AG08395 (cell line): ENCODE data around the gene HS6ST1.

Experiments
- DNase-seq: peaks from one replicate; pipeline ENCODE4 v3.0.0; 2012; ENCODE audit warnings: mixed read lengths, low spot score

HS6ST1 gene, protein sequence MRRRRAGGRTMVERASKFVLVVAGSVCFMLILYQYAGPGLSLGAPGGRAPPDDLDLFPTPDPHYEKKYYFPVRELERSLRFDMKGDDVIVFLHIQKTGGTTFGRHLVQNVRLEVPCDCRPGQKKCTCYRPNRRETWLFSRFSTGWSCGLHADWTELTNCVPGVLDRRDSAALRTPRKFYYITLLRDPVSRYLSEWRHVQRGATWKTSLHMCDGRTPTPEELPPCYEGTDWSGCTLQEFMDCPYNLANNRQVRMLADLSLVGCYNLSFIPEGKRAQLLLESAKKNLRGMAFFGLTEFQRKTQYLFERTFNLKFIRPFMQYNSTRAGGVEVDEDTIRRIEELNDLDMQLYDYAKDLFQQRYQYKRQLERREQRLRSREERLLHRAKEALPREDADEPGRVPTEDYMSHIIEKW

DNA sequence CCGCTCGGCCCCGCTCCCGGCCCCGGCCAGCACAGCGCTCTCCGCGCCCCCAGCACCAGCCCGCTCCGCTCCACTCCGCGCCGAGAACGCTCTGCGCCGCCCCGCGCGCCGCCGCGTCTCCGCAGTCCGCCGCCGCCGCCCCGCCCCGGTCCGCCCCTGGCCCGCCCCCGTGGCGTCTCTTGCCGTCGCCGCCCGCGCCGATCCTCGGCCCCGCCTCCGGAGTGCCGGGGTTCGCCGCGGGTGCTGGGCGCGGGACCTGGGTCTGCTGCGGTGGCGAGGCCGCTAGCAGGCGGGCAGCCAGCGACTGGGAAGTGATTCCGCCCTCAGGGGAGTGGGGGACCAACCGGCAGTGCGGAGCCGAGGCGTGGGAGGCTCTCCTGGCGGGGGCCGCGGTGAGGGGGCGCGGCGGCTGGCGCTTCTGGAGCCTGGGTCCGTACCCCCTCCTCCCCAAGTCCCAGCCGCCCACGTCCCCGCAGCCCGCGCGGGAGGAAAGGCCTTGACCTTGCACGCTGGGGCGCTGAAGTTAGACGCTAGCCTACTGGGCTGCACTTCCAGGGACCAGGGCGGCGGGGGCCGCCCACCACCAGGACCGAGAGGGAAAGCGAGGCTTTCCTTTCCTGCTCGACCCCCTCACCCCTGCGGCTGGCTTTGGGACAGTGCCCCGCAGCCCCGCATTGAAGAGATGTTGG lies at the start of gene HS6ST1:
TSS of gene HS6ST1 (minus strand) at position 93 of the 689 bp plus-strand sequence. CDS start 305 bp downstream, outside the sequence.
- peak; percentile 87 for DNase-seq

DNA sequence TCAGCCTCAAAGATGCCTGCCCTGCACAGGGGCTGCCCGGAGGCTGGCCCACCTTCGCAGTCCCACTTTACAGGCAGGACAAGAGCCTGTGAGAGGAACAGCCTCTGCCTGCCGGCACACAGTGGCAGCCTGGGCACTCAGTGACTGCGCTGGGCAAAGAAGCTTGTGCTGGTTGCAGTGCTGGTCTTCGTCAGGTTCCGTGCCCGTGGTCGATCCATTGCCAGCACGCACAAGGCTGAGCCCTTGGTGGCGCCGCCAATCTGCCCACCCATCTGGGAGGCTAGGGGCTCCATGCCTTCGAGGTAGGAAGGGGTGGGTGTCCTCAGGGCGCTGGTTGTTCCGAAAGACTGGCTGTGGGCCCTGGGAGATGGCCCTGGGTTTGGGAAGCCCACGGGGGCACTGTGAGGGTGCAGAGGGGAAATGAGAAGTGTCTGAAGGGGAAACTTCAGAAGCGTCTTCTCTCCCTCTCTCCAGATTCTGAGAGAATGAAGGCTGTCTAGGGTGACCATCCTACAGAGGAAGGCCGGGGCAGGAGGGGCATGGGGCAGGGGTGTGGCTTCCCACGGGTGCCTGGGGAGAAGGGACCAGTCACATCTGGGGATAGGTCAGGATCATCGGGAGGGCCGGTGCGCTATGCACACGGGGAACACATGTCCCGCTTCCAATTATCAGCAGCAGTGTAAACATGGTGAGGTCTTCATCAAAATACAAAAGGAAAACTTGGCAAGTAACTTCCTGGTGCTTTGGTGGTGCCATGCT lies 49.1 kb upstream of the HS6ST1 start:
- DNase-seq: no peak

DNA sequence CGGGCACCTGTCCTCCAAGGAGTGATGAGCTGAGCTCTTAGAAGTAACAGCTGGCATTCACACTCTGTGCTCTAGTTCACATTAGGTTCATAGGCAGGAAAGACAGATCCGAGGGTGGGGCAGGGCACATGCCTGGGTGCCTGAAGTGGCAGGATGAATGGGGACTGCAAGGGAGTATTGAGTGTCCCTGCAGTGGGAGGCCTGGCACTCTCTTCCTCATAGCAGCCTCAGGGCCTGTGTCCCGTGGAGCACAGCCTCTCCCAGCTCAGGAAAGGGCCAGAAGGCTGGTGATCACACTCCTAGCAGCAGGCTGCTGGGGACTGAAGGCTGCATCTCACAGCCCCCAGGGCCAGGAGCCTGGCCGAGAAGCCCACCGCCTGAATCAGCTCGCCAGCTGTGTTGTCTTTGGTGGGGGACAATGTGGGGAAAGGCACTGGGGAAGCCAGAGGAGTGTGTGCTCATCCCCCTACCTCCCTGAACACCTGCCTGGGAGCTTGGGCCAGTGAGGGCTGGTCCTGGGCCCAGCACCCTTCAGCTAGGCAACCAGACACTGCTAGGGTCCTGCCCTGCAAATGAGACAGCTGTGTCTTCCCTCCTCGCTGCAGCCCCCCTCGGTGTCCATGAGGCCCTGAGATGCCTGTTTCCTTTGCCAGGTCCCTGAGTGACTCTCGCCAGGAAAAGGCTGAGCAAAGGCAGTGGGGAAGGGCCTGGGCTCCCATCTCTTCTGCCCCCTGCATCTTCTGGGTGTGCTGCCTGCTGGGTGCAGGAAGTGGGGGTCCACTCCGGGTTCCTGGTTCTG lies 48.2 kb upstream of the HS6ST1 start:
- no peak for DNase-seq

DNA sequence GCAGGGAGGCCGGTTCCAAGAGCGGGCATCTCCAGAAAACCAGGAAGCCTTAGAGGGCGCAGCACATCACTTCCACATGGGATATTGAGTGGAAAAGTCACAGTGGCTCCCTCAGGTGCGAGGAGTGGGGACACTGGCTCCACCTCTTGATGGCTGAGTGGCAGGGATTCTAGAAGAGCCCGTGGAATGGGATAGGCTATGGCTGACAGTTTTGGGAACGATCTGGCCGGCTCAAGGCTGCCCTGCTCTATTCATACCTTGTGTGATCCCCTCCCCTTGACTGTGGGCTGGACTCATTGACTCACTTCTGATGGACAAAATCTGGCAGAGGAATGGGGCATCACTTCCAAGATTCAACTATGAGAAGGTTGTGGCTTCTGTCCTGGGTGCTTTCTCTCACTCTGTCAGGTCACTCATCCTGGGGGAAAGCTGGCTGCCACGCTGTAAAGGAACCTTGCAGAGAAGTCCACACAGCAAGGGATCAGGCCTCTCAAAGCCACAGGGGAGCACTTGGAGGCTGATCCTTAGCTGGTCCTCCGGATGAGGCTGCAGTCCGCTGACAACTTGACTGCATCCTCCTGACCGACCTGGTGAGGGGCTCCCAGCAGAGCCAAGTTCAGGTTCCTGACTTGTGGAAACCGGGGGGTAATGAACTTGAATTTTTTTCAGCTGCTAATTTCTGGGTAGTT lies 46.7 kb upstream of the HS6ST1 start:
- no peak for DNase-seq

DNA sequence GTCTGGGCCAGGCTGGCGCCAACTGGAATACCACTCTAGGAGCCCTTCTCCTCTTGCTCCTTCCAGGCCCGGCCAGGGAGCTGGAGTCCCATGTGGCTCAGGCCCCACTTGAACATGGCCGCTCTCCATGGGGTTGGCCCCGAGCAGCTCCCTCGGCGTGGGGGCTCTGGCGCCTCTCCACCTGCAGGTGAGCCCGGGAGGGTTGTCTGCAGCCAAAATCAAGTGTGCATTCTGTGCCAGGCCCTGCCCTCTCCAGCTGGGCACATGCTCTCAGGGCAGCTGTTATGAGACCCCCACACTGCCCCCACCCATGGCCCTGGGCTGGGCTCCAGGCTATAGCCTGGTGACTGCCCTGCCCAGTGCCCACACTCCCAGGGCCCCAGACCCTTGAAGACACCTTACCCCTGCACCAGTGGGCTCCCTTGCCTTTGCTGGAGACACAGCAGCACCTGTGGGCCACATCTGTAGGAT lies 45.8 kb upstream of the HS6ST1 start:
- DNase-seq: no peak

DNA sequence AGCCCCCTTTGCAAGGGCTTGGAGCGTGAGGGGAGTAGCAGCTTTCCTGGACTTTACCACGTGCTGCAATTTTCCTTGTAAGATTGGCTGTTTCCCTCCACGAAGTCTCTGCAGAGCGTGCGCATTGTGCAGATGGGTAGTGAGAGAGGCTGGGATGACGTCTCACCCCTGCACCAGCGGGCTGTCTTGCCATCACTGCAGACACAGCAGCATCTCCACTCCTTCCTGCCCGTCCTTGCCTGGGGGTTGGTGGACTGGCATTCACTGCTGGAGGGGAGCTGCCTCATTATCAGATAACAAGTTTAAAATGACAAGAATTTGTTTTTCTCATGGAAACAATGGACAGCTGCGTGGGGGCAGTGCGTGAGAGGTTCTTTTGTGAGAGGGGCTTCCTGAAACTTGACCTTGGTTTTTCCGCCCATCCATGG lies 45.3 kb upstream of the HS6ST1 start:
- DNase-seq: no peak

DNA sequence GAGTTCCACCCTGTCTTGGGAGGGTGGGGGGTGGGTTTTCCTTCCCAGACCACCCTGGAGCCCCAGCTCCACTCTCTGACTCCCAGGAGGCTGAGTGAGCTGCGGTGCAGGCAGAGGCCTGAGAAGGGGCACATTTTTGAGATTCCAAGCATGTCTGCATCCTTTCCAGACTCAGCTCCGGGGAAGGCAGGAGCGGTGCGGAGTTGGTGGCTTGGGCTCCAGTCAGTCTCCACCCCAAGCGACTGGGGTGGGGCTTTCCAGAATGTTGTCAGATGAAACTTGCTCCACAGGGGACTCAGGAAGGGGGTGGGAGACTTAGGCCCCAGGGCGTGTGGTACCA lies 44.2 kb upstream of the HS6ST1 start:
- DNase-seq: peak; percentile 91

DNA sequence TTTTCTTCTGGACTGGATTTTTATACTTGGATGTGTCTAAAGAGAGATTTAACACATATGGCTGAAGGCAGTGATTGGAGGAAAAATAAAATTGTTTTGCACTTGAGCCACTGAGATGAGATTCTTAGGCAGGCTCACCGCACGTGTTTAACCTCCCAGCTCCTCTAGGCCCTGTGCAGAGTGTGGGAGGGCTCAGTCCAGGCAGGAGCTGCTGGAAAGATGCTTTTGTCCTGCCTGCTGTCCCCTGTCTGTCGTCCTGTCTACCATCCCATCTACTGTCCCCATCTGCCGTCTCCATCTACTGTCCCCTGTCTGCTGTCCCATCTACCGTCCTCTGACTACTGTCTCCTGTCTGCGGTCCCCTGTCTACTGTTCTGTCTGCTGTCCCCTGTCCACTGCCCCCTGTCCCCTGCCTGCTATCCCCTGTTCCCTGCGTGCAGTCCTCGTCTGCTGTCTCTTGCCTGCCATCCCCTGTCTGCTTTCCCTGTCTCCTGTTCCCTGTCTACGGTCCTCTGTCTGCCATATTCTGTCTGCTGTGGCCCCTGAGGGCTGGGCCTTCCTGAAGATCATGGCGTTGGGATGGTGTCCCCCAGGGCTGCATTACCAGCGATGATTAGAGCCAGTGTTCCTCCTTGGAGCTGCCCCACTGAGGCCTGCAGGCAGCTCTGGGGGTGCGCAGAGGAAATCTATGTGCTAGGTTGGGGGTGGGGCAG lies 43.7 kb upstream of the HS6ST1 start:
- DNase-seq: no peak

DNA sequence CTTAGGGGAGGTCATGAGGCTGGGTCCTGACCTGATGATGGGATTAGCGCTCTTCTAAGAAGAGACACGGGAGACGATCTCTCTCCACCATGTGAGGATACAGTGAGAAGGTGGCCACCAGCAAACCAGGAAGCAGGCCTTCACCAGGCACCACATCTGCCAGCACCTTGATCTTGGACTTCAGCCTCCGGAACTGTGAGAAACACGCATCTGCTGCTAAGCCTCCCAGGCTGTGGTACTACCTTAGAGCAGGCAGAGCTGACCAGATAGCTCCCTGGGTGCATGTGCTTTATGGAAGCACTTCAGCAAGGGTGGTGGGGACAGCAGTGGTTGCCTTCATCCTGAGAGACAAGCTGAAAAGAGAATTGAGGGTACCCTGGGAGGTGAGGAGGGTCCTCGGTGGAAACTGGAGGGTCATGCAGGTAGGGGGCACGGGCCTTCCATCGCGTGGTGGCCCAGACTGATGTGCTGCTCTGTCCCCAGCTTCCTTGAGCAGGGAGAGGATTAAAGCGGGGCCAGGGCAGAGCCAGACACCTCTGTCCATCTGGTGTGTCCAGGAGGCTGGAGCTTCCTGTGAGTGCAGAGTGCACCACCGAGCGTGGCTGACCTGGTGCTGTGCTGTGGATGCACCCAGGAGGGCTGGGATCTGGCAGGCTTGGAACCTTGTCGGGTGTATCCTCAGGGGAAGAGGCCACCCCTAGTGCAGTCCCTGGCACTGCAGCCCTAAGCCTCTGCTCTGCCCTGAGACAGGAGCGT lies 42.9 kb upstream of the HS6ST1 start:
- no peak for DNase-seq

DNA sequence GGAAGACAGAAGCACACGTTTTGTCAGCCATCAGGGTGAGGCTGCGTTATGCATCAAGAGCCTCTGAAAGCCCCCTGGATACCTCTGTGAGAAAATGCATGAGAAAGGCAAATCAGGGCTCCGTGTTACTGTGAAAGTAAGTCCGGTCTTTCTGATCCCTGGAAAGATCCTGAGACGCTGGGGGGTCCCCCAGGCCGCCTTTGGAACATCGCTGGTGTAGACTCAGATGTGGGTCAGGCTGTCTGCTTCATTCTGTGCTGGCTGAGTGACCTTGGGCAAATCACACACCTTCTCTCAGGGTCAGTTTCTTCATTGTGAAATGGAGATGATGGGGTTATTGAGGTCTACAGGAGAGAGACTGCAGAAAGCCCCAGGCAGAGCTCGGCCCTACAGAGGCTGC lies 42.0 kb upstream of the HS6ST1 start:
- no peak for DNase-seq

DNA sequence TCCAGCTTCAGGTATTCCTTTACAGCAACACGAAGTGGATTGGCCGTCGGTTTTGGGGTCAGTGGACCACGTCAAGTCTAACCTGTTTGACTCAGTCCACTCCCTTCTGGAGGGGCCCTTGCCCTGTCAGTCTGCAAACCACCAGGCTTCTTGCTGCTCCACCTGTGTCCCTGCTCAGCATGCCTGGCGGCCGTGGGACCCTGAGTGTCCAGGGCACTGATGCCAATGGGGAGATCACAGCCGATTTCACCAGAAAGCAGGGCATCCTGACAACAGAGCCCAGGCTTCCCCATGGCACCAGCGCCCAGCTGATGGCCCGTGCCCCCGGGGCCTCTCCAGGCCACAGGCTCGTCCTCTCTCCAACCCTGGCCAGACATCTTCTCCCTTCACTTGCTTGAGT lies 41.2 kb upstream of the HS6ST1 start:
- no peak for DNase-seq

DNA sequence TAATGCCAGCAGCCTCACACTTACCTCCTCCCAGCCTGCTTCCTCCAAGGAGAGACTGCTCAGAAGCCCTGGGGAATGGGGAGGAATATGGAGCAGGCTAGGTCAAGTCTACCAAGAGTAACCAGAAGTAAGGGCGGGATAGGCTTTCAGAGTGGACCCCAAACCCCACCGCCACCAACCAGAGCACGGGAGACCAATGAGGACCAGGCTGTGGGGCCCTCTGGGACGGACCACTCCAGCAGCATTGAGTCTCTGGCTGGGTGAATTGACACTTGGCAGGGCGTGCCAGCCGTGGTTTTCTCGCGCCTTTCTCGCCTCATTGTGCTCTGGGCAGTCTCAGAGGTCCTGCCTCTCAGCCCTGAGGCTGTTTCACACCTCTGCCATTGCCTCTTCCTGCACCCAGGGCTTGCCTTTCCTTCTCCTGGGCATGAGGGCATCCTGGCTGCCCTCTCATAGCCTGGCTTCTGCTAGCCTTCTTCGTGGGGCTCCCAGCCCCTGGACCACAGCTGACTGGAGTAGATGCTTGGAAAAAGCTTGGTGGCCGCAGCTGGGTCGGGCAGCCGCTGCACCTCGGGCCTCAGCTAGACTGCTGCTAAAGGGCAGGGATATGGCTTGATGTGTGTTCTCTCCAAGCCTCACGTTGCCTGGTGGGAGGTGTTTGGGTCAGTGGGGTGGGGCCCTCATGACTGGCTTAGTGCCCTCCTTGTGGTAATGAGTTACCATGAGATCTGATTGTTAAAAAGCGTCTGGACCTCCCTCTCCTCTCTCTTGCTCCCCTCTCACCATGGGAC lies 40.5 kb upstream of the HS6ST1 start:
- no peak for DNase-seq

DNA sequence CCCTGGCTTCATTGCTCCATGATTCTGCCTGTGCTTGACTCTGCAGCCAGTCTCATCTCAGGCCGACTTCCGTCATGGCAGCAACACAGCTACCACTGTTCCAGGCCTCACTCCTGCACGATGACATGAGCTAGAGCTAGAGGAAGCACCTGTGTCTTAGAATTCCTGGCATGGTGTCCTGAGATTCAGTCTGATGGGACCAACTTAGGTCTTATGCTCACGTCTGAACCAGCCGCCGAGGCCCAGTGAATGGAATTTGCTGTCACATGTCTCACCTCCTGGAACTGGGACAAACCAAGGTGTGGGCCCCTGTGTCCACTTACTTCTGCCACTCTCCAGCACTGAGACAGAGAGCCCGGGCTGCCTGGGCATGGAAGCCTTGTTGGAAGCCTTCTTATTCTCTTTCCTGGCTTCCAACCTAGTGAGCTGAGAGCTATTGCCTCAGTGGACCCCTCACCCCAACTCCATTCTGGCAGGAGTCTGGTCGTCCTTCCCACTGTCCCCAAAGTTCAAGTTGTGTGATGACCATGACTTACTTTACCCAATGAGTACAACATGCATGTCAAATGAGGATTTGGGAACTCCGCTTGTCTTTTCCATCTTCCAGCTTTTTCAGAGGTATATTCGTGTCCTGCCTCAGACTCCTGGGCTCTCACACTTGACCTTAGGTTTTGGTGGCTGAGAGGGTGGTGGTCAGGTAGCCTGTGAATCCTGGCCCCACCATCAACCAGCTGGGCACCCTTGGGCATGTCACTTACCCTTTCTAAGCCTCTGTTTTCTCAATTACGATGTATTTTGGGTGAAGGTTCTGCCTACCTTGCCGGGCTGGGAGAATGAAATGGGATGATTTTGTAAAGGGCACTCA lies 39.1 kb upstream of the HS6ST1 start:
- no peak for DNase-seq

DNA sequence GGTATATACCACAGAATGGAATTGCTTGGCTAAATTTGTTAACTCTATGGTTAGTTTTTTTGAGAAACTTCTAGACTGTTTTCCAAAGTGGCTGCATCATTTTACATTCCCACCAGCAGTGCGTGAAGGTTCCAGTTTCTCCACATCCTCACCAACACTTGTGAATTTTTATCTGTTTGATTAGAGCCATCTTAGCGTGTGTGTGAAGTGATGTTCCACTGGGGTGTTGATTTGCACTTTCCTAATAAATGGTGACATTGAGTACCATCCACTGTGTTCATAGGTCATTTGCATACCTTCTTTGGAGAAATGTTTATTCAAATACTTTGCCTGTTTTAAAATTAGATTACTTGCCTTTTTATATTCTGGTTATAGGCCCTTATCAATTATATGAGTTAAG lies 37.5 kb upstream of the HS6ST1 start:
- DNase-seq: no peak

DNA sequence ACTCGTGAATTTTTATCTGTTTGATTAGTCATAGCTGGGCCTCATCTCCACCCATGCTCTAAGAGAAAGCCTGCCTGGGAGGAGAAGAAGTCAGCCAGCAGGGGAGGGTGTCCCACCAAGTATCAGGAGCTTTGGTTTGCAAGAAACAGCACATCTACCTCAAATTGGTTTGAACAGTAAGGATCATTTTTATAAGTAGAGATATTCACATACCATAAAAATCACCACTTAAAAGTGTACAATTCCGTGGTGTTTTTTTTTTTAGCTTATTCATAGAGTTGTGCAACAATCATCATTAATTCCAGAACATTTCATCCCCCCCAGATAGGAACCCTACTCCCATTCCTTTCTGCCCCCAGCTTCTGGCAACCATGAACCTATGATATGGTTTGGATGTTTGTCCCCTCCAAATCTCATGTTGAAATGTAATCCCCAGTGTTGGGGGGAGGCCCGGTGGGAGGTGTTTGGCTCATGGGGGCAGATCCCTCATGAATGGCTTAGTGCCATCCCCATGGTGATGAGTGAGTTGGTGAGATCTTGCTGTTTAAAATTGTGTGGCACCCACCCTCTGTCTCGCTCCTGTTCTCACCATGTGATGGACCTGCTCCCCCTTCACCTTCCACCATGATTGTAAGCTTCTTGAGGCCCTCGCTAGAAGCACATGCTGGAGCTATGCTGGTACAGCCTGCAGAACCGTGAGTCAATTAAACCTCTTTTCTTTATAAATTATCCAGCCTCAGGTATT lies 36.2 kb upstream of the HS6ST1 start:
- DNase-seq: no peak

DNA sequence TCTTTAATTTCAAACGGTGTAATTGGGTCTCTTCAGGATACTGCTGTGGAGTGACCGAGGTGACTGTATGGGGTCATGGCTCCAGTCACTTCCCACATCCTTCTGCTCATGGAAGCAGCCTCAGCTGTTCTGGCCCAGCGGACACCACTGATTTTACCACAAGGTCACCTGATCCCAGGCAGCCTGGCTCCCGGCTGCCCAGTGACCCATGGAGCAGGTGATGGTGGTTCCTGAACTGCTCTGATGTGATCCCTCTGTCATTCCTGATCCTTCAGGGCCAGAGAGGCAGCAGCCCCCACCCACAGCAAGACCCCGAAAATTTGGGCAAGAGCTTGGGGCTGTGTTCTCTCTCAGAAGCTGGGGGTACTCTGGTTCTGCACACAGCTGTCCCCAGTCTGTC lies 35.5 kb upstream of the HS6ST1 start:
- DNase-seq: no peak

DNA sequence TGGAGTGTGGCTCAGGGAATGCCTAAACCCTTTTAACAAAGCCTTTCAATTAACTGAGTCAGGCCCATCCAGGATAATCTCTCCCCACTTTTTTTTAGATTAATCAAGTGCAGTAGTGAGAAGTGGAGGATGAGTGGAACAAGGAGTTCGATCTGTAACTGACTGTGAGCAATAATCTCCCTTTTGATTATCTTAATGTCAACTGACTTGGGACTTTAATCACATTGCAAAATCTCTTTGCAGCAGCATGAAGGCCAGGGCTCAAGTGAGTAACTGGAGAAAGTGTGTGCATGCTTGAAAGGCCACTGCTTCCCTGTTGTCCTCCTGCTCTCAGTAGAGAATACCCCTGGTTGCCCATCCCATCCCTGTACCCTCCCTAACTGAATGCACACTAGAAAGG lies 32.1 kb upstream of the HS6ST1 start:
- DNase-seq: no peak
